MM.1S (cell line): ENCODE results near the gene SLC35F3.

Source experiments
- DNase-seq: peaks from one replicate; pipeline ENCODE4 v3.0.0-alpha.2; 2015
- H2AFZ ChIP-seq: fragments of 300-600 bp; sonication (generic); 2 replicates; pipeline ENCODE4 v1.6.0; 2016; ENCODE audit warnings: antibody characterized with exemption, low read length
- H3F3A ChIP-seq: fragments of 300-600 bp; sonication (generic); 2 replicates; pipeline ENCODE4 v1.6.1; 2016; ENCODE audit warnings: mild to moderate bottlenecking, antibody characterized with exemption, low read length, moderate library complexity, mixed read lengths; ENCODE audit not compliant: insufficient read depth
- H3K27ac ChIP-seq: fragments of 300-600 bp; sonication (generic); 2 replicates; pipeline ENCODE4 v1.5.1; 2016; ENCODE audit warnings: mild to moderate bottlenecking, low read length
- H3K27me3 ChIP-seq: fragments of 300-600 bp; sonication (generic); replicated peaks from 2 replicates; pipeline ENCODE4 v1.6.0; 2016; ENCODE audit warnings: low read length; ENCODE audit not compliant: insufficient read depth
- H3K36me3 ChIP-seq: fragments of 300-600 bp; sonication (generic); replicated peaks from 2 replicates; pipeline ENCODE4 v1.6.1; 2016; ENCODE audit warnings: mild to moderate bottlenecking, low read length, mixed read lengths; ENCODE audit not compliant: insufficient read depth
- H3K4me1 ChIP-seq: fragments of 300-600 bp; sonication (generic); 2 replicates; pipeline ENCODE4 v1.6.1; 2016; ENCODE audit warnings: low read length, mixed read lengths
- H3K4me2 ChIP-seq: fragments of 300-600 bp; sonication (generic); 2 replicates; pipeline ENCODE4 v1.6.0; 2016; ENCODE audit warnings: low read depth, low read length
- H3K4me3 ChIP-seq: fragments of 300-600 bp; sonication (generic); 2 replicates; pipeline ENCODE4 v1.5.1; 2016; ENCODE audit warnings: low read length, mixed read lengths
- H3K79me2 ChIP-seq: fragments of 300-600 bp; sonication (generic); 2 replicates; pipeline ENCODE4 v1.6.1; 2016; ENCODE audit warnings: mixed run types, low read length, mixed read lengths
- H3K9ac ChIP-seq: fragments of 300-600 bp; sonication (generic); 2 replicates; pipeline ENCODE4 v1.6.1; 2016; ENCODE audit warnings: low read length, mixed read lengths
- H3K9me2 ChIP-seq: fragments of 300-600 bp; sonication (generic); replicated peaks from 2 replicates; pipeline ENCODE4 v1.6.1; 2016; ENCODE audit warnings: mild to moderate bottlenecking, low read length, mixed read lengths; ENCODE audit not compliant: insufficient read depth
- H3K9me3 ChIP-seq: fragments of 300-600 bp; sonication (generic); replicated peaks from 2 replicates; pipeline ENCODE4 v1.6.1; 2016; ENCODE audit warnings: mild to moderate bottlenecking, low read length, mixed read lengths; ENCODE audit not compliant: insufficient read depth
- H4K20me1 ChIP-seq: fragments of 300-600 bp; sonication (generic); 2 replicates; pipeline ENCODE4 v1.6.1; 2016; ENCODE audit warnings: mild to moderate bottlenecking, low read length, moderate library complexity, mixed read lengths; ENCODE audit not compliant: insufficient read depth
- CTCF ChIP-seq: fragments of 300-600 bp; sonication (generic); IDR thresholded peaks from 2 replicates; pipeline ENCODE4 v1.5.1; 2016; ENCODE audit warnings: antibody characterized with exemption, low read length, mixed read lengths
- EZH2 ChIP-seq: fragments of 300-600 bp; sonication (generic); optimal IDR thresholded peaks from 2 replicates; pipeline ENCODE3; 2017; ENCODE audit warnings: low read depth, mild to moderate bottlenecking, antibody characterized with exemption, low read length, mixed read lengths
- EZH2phosphoT487 ChIP-seq: fragments of 300-600 bp; sonication (generic); IDR thresholded peaks from 2 replicates; pipeline ENCODE4 v1.6.1; 2018; ENCODE audit warnings: antibody characterized with exemption, low read length

SLC35F3 gene

DNA sequence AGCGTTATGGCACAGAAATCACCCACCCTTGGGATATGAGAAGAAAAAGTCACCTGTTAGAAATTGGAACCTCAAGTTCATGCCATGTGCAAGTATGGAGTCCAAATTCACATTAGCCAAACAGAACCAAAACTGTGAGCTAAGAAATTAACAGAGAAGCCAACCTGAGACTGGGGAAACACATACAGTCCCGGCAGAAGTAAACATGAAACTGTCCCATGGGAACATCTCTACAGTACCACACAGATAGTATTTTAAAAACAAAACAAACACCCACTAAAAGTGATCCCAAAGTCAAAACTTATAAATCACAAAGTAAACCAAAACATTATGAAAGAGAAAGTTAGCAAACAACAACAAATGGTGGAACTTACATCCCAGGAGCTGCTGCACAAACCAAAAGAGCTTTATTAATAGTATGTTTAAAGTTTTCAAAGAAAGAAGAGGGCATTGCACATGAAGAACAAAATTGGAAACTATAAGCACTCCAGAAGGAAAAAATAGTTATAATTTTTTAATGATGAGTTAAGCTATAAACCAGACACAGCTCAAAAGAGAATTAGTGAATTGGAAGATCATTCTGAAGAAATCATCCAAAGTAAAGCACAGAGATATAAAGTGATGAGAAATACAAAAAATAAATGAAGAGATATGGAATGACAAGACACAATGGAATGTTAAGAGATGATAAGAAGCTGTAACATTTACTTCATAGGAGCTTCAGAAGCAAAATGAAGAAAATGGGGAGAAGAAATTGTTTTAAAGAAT, 385.2 kb downstream of the SLC35F3 start:
- H3K9me2 ChIP-seq: no peaks in the 10 kb centered on the region
- no peak overlapping the region for H3K4me3 ChIP-seq
- no peaks in the 10 kb centered on the region for H3K79me2 ChIP-seq
- H3K9me3 ChIP-seq: no peaks in the 10 kb centered on the region
- TF ChIP-seq CTCF (no peak), EZH2phosphoT487 (no peak), EZH2 (no peak)
- H4K20me1 ChIP-seq: no peaks in the 10 kb centered on the region
- no peak for DNase-seq
- H2AFZ ChIP-seq: no peak overlapping the region
- H3K4me1 ChIP-seq: no peaks in the 10 kb centered on the region
- no peaks in the 10 kb centered on the region for H3K36me3 ChIP-seq
- no peak overlapping the region for H3K9ac ChIP-seq
- H3K4me2 ChIP-seq: no peak overlapping the region
- no peaks in the 10 kb centered on the region for H3F3A ChIP-seq
- H3K27ac ChIP-seq: no peak overlapping the region
- no peaks in the 10 kb centered on the region for H3K27me3 ChIP-seq

DNA sequence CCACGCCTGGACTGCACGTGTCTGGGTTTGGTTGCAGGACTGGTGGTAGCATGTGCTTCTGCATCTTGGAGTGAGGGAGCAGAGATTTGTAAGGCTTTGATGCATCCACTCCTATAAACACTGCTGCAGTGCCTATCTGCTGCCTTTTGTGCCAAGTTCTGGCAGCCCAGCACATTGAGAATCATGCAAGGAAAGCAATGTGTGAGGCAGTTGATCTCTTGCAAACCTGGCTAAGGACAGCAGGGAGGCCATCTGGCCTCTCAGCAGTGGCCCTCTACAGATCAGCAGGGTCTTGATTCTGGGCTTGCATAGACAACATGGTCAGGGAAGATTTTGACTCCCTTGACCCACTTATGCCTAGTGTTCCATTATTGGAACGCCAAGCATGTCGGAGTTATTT, 387.5 kb downstream of the SLC35F3 start:
- Histone ChIP-seq H3K4me1 (no peaks in the 10 kb centered on the region), H3K9me3 (no peaks in the 10 kb centered on the region), H3F3A (no peaks in the 10 kb centered on the region), H3K27me3 (no peaks in the 10 kb centered on the region), H3K79me2 (no peaks in the 10 kb centered on the region), H3K9ac (no peak overlapping the region), H3K4me3 (no peak overlapping the region), H3K4me2 (no peak overlapping the region), H3K27ac (no peak overlapping the region), H3K9me2 (no peaks in the 10 kb centered on the region), H2AFZ (no peak overlapping the region), H3K36me3 (no peaks in the 10 kb centered on the region), H4K20me1 (no peaks in the 10 kb centered on the region)
- DNase-seq: no peak
- TF ChIP-seq EZH2 (no peak), EZH2phosphoT487 (no peak), CTCF (no peak)

- DNase-seq: no peak
- Histone ChIP-seq H3K9ac (no peak overlapping the region), H3K27ac (no peak overlapping the region), H3K4me1 (no peaks in the 10 kb centered on the region), H4K20me1 (no peaks in the 10 kb centered on the region), H3F3A (no peaks in the 10 kb centered on the region), H3K9me2 (no peaks in the 10 kb centered on the region), H3K79me2 (no peaks in the 10 kb centered on the region), H3K4me3 (no peak overlapping the region), H3K27me3 (no peaks in the 10 kb centered on the region), H3K9me3 (no peaks in the 10 kb centered on the region), H2AFZ (no peak overlapping the region), H3K36me3 (no peaks in the 10 kb centered on the region), H3K4me2 (no peak overlapping the region)
- TF ChIP-seq EZH2phosphoT487 (no peak), EZH2 (no peak), CTCF (no peak)
Measured at GRCh38 chr1:234292548-234292947, 388.1 kb downstream of the SLC35F3 start.
